RPMI8226 (cell line): ENCODE data around the gene GPR18.

Source experiments
- DNase-seq: peaks from one replicate; pipeline ENCODE4 v3.0.0-alpha.2; 2015

Gene GPR18

GRCh38 chr13:99258210-99258860, at the start of gene GPR18:
Gene GPR18 (minus strand): TSS chr13:99258379. CDS start chr13:99255872, 2,507 bp downstream.
- DNase-seq = peak; percentile 7

- no peak for DNase-seq
These were observed 49.6 kb upstream of the GPR18 start for GRCh38 chr13:99307648-99308339.

GRCh38 chr13:99307247-99307646, 49.1 kb upstream of the GPR18 start, which contains the start of gene GPR183:
Gene GPR183 (minus strand): TSS chr13:99307399. CDS start chr13:99296145, 11,254 bp downstream.
- DNase-seq = no peak

- no peak for DNase-seq
These were observed 47.4 kb upstream of the GPR18 start for GRCh38 chr13:99305566-99305965.

- DNase-seq = no peak
These were observed 47.0 kb upstream of the GPR18 start for GRCh38 chr13:99305158-99305557.

- no peak for DNase-seq
These were observed 46.4 kb upstream of the GPR18 start for GRCh38 chr13:99304541-99304940.

- DNase-seq = no peak
These were observed 45.8 kb upstream of the GPR18 start for GRCh38 chr13:99303863-99304521.

GRCh38 chr13:99302637-99303505, 44.7 kb upstream of the GPR18 start:
- no peak for DNase-seq

GRCh38 chr13:99301913-99302636, 43.9 kb upstream of the GPR18 start:
- DNase-seq = no peak

- DNase-seq = no peak
These were observed 43.1 kb upstream of the GPR18 start for GRCh38 chr13:99301056-99301838.

GRCh38 chr13:99299920-99300341, 41.8 kb upstream of the GPR18 start:
- no peak for DNase-seq

GRCh38 chr13:99299256-99299919, 41.2 kb upstream of the GPR18 start:
- no peak for DNase-seq

- DNase-seq = no peak
These were observed 39.9 kb upstream of the GPR18 start for GRCh38 chr13:99298056-99298455.

- DNase-seq = no peak
These were observed 39.2 kb upstream of the GPR18 start for GRCh38 chr13:99297331-99297730.

- DNase-seq = no peak
These were observed 38.2 kb upstream of the GPR18 start for GRCh38 chr13:99296398-99296797.

- DNase-seq = no peak
These were observed 37.5 kb upstream of the GPR18 start for GRCh38 chr13:99295488-99296252.

- DNase-seq = no peak
These were observed 36.8 kb upstream of the GPR18 start for GRCh38 chr13:99294958-99295357.

GRCh38 chr13:99294198-99294597, 36.0 kb upstream of the GPR18 start:
- DNase-seq = no peak

- no peak for DNase-seq
These were observed 35.0 kb upstream of the GPR18 start for GRCh38 chr13:99293178-99293577.

- DNase-seq = no peak
These were observed 32.7 kb upstream of the GPR18 start for GRCh38 chr13:99290894-99291293.
